GM11168 (cell line): ENCODE results near the gene LAD1.

Experiments used
- in situ Hi-C: fragments of 300-500 bp; cut with MboI; formaldehyde crosslinking; loops from one replicate; pipeline ENCODE4 v1.12.0; 2022; ENCODE audit warnings: low sequenced_read_pairs; ENCODE audit not compliant: unreplicated experiment

The LAD1 gene

DNA sequence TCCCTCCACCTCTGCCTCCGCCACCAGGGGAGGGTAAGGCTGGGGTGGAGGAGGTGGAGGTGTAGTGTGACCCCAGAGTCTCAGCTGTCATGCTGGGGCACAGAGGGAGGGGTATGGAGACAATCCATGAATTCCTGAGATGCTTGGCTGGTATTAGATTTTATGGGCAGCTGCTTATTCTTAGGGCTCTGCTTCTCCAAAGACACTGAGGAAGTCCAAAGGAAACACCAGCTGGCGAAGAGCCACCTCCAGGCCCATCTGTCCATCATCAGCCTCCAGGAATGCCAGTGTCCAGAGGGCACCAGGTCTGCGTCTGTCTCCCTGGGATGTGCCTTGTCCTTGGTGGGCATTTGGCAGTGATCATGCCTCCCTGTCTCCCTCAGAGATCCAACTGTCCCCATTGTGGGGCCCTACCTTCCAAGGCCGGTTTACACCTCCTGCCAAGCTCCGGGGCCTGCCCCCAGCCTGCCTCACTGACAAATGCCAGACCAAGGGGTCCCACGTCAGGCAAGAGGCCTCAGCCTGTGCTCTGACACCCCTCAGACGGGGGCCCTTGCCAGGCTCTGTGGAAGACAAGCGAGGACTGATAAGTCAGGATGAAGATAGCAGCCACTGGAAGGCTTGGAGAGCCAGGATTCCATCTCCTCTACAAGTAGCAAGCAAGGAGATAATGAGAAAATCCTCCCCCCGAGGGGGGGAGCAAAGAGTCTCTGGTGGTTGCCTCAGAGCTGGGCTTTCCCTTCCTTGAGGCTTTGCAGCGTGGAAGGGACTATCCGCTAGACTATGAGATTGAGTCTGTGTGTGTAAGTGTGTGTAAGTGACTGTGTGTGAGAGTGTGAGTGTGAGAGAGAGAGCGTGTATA, 20.9 kb upstream of the LAD1 start:
- in situ Hi-C loops = no loop called here

DNA sequence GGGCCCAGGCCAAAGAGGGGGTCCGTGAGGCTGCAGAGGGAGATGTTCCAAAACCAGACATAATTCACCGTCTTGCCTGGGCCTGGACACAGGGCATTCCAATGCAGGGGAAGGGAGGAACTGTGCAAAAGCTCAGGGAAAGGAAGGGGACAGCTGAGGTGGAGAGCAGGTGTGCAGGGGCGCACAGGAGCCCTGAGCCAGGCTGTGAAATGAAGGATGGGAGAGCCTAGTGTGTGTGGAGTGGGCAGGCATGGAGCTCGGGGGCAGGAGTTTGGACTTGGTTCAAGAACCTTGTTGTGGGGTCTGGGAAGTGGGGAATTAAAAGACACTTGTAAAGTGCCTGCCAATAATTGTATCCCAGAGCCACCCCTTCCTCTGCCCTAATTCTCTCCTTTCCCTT, 20.1 kb upstream of the LAD1 start:
- in situ Hi-C loops = no loop called here

GRCh38 chr1:201418461-201418860, 19.3 kb upstream of the LAD1 start:
- in situ Hi-C loops = no loop called here

DNA sequence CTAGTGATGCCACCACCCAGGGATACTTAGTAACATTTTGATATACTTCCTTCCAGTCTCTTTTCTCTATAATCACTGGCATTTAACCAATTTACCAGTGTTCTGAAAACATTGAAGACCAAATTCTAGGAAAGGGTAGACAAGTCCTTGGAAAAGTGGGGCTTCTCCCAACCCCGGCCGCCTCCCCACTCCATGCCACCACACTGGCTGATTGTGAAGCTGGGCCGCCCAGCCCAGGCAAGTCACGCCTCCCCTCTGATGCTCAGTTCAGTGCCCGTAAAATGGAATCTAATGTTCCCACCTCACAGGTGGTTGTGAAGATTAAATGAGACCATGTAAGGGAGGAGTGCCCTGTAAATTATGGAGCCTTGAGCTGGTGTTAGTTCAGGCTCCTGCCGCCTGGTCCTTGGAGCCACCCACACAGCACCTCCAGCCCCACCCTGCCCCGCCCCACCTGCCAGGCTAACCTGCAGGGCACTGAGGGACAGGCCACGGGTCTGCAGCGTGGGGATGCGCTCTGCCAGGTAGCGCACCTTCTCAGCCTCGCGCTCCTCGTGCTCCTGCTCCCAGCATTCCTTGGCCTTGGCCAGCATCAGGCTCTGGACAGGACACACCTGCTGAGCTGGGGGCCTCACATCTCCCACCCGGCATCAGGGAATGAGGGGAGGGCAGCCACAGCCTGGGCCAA, 15.1 kb upstream of the LAD1 start:
- in situ Hi-C loops = no loop called here

- in situ Hi-C loops = no loop called here
Measured at GRCh38 chr1:201411292-201411691, 12.2 kb upstream of the LAD1 start.

GRCh38 chr1:201409440-201409839, 10.3 kb upstream of the LAD1 start:
- in situ Hi-C loops = no loop called here

GRCh38 chr1:201408834-201409200, 9.7 kb upstream of the LAD1 start:
- in situ Hi-C loops = no loop called here

GRCh38 chr1:201408176-201408833, 9.2 kb upstream of the LAD1 start:
- in situ Hi-C loops = no loop called here

GRCh38 chr1:201406831-201407406, 7.8 kb upstream of the LAD1 start:
- in situ Hi-C loops = no loop called here

GRCh38 chr1:201405484-201405831, 6.3 kb upstream of the LAD1 start:
- in situ Hi-C loops = no loop called here

DNA sequence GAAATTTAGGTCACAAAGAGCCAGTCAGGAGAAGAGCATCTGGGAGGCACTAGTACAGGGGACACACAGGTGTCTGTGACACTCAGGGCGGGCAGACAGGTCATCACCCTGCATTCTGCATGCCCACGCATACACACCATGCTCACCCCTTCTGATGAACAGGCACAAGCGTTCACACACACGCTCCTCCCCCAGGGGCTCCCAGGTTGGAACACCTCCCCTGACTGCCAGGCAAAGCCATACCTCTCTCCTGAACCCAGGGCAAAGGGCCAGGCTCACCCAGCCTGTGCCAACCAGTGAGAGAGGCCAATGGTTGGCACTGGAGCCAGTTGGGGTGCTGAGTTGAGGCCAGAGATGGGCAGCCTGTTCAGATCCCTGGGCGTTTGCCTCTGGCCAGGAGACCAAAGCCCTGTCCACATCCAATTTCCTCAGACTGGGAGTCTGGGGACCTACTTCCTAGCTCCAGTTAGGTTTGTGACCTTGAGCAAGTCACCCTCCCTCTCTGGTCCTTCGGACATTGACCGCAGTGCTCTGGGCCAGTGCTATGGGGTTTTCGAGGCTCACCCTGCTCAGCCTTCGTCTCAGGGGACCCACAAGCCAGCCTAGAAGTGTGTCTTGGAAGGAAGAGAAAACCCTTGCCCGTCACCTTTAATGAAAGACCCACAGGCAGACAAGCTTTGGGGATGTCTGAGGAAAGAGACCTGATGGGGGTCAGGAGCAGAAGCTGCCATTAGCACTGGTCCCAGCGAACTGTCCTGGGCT, 5.8 kb upstream of the LAD1 start:
- in situ Hi-C loops = no loop called here

GRCh38 chr1:201404055-201404454, 4.9 kb upstream of the LAD1 start:
- in situ Hi-C loops = no loop called here

GRCh38 chr1:201403359-201403758, 4.2 kb upstream of the LAD1 start:
- in situ Hi-C loops = no loop called here

DNA sequence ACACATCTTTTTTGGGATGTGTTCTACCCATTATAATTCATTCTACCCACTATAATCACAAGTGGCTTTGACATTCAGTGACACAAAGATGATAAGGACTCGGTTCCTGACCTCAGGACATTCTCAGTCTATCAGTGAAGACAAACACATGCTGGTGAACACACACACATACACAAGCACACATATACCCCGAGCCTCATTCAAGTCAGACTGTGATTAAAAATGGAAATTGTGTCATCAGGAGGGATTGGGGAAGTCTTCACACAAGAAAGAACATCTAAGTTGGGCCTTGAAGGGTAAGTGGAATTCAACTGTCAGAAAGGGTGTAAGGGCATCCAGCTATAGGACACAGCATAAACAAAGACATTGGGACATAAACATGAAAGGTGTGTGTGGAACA, 2.6 kb upstream of the LAD1 start:
- in situ Hi-C loops = no loop called here

GRCh38 chr1:201400852-201401230, 1.7 kb upstream of the LAD1 start:
- in situ Hi-C loops = no loop called here

DNA sequence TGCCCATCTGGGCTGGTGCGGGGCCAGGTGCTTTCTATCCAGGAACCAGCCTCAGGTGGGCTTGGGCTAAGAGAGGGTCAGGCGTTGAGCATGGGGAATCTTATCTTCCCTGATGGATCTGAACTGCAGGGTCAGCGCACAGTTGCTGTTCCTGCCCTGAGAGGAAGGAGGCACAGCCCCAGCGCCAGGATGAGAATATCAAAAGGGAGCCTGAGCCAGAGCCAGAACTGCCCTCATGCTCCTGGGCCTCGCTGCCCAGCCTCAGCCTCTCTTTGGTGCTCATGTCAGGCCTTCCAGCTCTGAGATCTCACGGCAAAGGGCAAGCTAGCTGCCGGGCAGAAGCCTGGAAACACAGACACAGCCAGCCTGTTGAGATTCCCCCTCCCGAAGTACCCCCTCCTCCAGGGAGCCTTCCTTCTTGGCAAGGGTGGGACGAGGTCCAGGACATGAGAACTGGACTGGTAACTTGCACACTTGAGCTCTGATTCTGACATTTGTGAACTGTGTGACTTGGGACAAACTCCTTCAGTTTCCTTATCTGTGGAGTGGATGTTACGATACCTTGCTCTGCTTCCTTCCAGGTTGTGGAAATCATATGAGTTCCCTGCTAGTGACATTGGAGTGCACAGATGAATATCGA, 1.2 kb upstream of the LAD1 start:
- in situ Hi-C loops = no loop called here

DNA sequence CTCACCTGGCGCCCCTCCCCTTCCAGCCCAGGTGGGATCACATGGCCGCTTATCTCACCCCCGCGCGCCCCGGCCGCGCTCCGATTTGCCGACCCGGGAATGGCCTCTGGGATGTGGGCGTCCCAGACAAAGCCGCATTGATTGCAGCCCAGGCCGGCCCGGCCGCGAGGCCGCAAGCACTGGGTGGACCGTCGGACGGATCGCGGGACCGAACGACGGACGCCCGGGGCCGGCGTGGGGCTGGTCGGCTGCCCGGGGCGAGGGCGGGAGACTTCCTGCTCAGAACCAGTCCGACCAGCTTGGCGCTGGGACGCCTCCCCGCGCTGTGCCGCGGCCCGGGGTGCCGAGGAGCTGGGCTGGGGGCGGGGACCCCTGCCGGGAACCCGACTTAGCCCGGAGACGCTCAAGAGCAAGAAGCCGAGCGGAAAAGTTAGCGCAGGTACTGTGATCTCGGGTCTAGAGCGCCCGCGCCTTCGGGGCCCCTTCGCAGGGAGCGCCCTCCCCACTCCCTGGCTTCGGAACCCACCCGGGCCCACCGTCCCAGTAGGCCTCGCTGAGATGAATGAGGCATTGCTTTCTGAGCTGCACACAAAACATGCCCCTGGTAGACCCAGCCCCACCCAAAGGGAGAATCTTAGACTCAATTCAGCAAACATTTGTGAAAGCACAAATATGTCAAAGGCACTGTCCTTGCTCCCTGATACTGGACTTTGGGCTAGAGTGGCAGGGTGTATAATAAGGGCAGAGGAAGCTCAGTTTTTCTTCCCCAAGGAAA, 415 bp upstream of the LAD1 start:
- in situ Hi-C loops = no loop called here

DNA sequence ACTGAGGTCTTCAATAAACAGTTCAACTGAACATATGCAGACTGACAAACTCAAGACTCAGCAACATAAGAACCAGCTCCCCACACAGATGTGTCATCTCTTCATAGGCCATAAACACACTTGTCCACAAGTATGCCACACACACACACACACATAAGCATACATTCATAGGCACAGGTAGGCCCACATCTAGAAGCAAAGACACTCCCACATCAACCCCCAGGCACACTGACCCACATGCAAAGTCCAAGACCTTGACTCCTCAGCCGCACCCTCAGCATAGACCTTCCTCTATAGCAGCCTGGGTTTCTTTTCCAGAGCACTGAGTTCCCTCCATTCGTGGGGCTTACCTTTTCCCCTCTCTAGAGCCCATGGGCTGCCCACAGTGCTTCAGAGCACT, 1.4 kb downstream of the LAD1 start:
- in situ Hi-C loops = no loop called here

- in situ Hi-C loops = no loop called here
Measured at GRCh38 chr1:201396861-201397464, 2.2 kb downstream of the LAD1 start.
